Measurements from ENCODE around the gene PLXNA4.

The PLXNA4 gene

DNA sequence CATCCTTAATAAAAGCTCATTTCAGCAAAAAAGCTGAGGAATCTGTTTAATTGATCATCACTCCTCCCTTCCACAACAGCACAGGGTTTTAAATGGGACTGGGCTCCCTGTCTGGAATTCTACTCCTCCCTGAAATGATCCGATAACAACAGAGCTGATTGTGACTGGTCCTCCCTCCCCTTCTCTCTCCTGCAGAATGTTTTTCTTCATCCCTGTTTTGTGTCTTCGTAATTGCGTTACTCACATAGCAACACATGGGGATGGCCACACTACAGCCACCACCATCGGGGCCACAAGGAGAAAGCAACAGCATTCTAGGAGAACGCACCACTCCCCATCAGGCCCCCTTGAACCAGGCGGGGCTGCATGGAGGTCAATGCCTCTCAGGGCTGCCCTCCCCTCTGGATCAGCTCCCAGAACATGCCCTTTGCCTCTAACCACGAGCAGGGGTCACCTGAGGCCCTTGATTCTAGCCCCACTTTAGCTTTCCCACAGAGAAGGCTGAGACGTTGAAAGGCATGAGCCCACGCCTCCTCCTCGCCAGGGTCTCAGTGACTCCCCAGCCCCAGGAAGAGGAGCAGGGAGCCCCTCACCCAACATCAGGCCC is 152.6 kb downstream of the PLXNA4 start:
- in situ Hi-C loops (cut with MboI; ENCODE audit: low sequenced_read_pairs, unreplicated experiment): no loop called here
- TF ChIP-seq, protein P1, sequence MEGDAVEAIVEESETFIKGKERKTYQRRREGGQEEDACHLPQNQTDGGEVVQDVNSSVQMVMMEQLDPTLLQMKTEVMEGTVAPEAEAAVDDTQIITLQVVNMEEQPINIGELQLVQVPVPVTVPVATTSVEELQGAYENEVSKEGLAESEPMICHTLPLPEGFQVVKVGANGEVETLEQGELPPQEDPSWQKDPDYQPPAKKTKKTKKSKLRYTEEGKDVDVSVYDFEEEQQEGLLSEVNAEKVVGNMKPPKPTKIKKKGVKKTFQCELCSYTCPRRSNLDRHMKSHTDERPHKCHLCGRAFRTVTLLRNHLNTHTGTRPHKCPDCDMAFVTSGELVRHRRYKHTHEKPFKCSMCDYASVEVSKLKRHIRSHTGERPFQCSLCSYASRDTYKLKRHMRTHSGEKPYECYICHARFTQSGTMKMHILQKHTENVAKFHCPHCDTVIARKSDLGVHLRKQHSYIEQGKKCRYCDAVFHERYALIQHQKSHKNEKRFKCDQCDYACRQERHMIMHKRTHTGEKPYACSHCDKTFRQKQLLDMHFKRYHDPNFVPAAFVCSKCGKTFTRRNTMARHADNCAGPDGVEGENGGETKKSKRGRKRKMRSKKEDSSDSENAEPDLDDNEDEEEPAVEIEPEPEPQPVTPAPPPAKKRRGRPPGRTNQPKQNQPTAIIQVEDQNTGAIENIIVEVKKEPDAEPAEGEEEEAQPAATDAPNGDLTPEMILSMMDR (IDR thresholded peaks at IDR 0.05; ENCODE audit: borderline replicate concordance, control extremely low read depth, extremely low read depth, insufficient read depth, missing control alignments): no peak

DNA sequence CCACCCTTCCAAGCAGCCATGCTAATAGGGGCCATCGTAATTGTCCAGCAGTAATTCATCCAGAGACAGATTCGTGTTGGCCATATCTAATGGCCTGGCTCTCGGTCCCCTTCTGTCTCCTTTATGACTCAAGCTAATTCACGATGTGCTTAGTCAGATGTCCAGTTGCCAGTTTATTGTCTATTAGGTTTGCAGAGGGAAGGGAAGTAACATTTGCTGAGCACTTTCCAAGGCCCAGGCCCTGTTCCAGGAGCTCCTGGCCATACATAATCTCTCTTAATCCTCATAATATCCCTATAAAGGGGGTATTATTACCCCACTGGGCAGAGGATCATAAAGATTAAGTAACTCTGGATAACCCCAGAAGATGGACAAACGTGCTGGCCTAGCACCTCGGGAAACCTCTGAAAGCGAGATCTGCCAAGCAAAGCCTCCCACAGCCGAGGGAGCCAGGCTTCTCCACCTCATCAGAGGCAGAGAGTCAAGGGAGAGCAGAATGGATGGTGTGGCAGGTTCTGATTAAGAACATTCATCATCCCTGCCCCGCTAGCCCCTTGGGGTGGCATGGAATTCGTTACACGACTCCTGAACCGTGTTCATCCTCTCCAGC is 153.7 kb downstream of the PLXNA4 start:
- TF ChIP-seq, protein P1 (IDR thresholded peaks at IDR 0.05; ENCODE audit: borderline replicate concordance, control extremely low read depth, extremely low read depth, insufficient read depth, missing control alignments): no peak
- DNase-seq (ENCODE audit: low spot score): no peak
- in situ Hi-C loops (cut with MboI; ENCODE audit: low sequenced_read_pairs, unreplicated experiment): no loop called here

More for the DNA sequence above, 152.6 kb downstream of the PLXNA4 start:
- DNase-seq (ENCODE audit: low spot score): no peak

DNA sequence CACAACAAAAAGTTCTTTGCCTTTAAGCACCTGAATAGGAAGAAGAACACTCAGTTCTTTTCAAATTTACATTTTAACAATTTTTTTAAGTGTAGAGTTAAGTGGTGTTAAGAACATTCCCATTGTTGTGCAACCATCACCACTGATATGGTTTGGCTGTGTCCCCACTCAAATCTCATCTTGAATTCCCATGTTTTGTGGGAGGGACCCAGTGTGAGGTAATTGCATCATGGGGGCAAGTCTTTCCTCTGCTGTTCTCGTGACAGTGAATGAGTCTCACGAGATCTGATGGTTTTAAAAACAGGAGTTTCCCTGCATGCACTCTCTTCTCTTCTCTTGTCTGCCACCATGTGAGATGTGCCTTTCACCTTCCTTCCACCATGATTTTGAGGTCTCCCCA is 155.7 kb downstream of the PLXNA4 start:
- DNase-seq (ENCODE audit: low spot score): no peak
- TF ChIP-seq, protein P1 (IDR thresholded peaks at IDR 0.05; ENCODE audit: borderline replicate concordance, control extremely low read depth, extremely low read depth, insufficient read depth, missing control alignments): no peak
- in situ Hi-C loops (cut with MboI; ENCODE audit: low sequenced_read_pairs, unreplicated experiment): no loop called here

- TF ChIP-seq, protein P1 (IDR thresholded peaks at IDR 0.05; ENCODE audit: borderline replicate concordance, control extremely low read depth, extremely low read depth, insufficient read depth, missing control alignments): no peak
- in situ Hi-C loops (cut with MboI; ENCODE audit: low sequenced_read_pairs, unreplicated experiment): no loop called here
- no peak for DNase-seq (ENCODE audit: low spot score)
Measured at GRCh38 chr7:132419542-132419941, 156.7 kb downstream of the PLXNA4 start.

DNA sequence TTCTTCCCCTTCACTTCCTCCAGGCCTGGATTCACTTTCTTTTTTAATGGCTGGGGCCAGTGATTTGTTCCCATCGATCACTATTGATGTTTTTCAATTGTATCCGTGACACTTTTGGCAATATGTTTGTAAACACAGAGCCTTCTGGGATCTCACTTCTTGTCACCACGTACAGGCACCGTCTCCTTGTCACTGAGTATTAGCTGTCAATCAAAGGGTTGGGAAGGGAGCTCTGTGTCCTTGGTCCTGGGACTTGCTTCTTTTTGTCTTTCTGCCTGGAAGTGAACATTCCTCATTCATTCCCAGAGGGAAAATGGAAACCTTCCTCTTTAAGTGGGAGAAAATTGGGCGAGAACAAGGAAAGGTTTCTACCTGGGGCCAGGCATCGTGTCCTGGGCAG is 157.4 kb downstream of the PLXNA4 start:
- in situ Hi-C loops (cut with MboI; ENCODE audit: low sequenced_read_pairs, unreplicated experiment): no loop called here
- TF ChIP-seq, protein P1 (IDR thresholded peaks at IDR 0.05; ENCODE audit: borderline replicate concordance, control extremely low read depth, extremely low read depth, insufficient read depth, missing control alignments): no peak
- DNase-seq (ENCODE audit: low spot score): no peak

DNA sequence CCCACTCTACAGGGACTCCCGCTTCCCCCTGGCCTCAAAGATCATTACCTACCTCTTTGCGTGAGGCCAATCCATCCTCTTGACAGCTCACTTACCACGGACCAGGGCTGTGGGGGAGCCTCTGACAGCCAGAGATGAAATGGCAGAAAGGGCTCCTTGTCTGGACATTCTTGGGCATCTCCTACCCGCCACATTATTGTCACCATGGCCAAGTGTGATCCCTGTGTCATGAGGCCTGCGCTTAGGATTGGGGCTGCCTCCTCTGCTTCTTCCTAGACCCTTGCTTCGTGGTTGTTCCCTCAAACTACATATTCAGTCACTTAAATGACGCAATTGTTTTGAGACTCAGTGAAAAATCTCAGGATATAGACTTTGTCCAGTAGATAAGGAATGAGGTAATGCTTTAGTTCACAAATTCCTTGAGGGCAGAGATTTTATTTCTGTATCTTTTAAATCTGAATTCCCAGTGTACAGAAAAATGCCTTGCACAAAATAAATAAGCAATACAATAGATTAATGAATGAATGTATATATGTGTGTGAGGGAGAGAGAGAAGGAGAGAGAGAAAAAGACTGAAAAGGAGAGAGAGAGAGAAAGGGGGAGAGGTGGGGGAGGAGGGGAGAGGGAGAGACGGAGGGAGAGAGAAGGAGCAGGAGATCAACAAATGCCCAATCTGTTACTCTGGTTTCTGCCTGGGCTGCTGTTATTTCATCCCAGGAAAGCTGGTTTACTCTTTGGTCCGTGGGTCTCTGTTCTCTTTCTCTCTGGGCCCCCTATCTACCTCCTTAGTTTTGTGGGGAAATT is 159.0 kb downstream of the PLXNA4 start:
- no peak for DNase-seq (ENCODE audit: low spot score)
- in situ Hi-C loops (cut with MboI; ENCODE audit: low sequenced_read_pairs, unreplicated experiment): no loop called here
- TF ChIP-seq, protein P1 (IDR thresholded peaks at IDR 0.05; ENCODE audit: borderline replicate concordance, control extremely low read depth, extremely low read depth, insufficient read depth, missing control alignments): no peak

All from GM13976 (cell line).